ENCODE data around the gene CLDN34.
A peak's percentile ranks its signal among the peaks of the same experiment; 100 is the strongest.

CLDN34 gene

GRCh38 chrX:9980927-9981326, 13.8 kb downstream of the CLDN34 start:
- DNase-seq (ENCODE audit: low read depth), result no peak

- no peak for DNase-seq (ENCODE audit: low read depth)
Observed at GRCh38 chrX:9983441-9983840, 16.3 kb downstream of the CLDN34 start.

GRCh38 chrX:9983846-9984245, 16.7 kb downstream of the CLDN34 start:
- DNase-seq (ENCODE audit: low read depth), result no peak

GRCh38 chrX:9988762-9989161, 21.6 kb downstream of the CLDN34 start:
- DNase-seq (ENCODE audit: low read depth), result no peak

- no peak for DNase-seq (ENCODE audit: low read depth)
Observed at GRCh38 chrX:9992061-9992460, 24.9 kb downstream of the CLDN34 start.

- no peak for DNase-seq (ENCODE audit: low read depth)
Observed at GRCh38 chrX:9992724-9993123, 25.6 kb downstream of the CLDN34 start.

GRCh38 chrX:9995855-9996339, 28.7 kb downstream of the CLDN34 start:
- DNase-seq (ENCODE audit: low read depth), result peak; percentile 64

GRCh38 chrX:9997041-9997440, 29.9 kb downstream of the CLDN34 start:
- DNase-seq (ENCODE audit: low read depth), result no peak

- DNase-seq (ENCODE audit: low read depth), result peak; percentile 28
Observed at GRCh38 chrX:9997524-9997923, 30.4 kb downstream of the CLDN34 start.

GRCh38 chrX:10001496-10001895, 34.3 kb downstream of the CLDN34 start:
- no peak for DNase-seq (ENCODE audit: low read depth)

GRCh38 chrX:10004832-10005475, 37.8 kb downstream of the CLDN34 start:
- DNase-seq (ENCODE audit: low read depth), result no peak

GRCh38 chrX:10006086-10006485, 38.9 kb downstream of the CLDN34 start:
- DNase-seq (ENCODE audit: low read depth), result no peak

GRCh38 chrX:10006770-10007169, 39.6 kb downstream of the CLDN34 start:
- no peak for DNase-seq (ENCODE audit: low read depth)

- no peak for DNase-seq (ENCODE audit: low read depth)
Observed at GRCh38 chrX:10007621-10008020, 40.5 kb downstream of the CLDN34 start.

GRCh38 chrX:10008483-10009056, 41.4 kb downstream of the CLDN34 start:
- no peak for DNase-seq (ENCODE audit: low read depth)

- DNase-seq (ENCODE audit: low read depth), result no peak
Observed at GRCh38 chrX:10009741-10010140, 42.6 kb downstream of the CLDN34 start.

GRCh38 chrX:10010686-10011085, 43.5 kb downstream of the CLDN34 start:
- DNase-seq (ENCODE audit: low read depth), result no peak

GRCh38 chrX:10011261-10011931, 44.2 kb downstream of the CLDN34 start:
- DNase-seq (ENCODE audit: low read depth), result no peak

- no peak for DNase-seq (ENCODE audit: low read depth)
Observed at GRCh38 chrX:10011991-10012390, 44.8 kb downstream of the CLDN34 start.

GRCh38 chrX:10014462-10015354, 47.5 kb downstream of the CLDN34 start:
- peak; percentile 55 for DNase-seq (ENCODE audit: low read depth)

- DNase-seq (ENCODE audit: low read depth), result no peak
Observed at GRCh38 chrX:10015355-10015722, 48.2 kb downstream of the CLDN34 start.

GRCh38 chrX:10015723-10016518, 48.8 kb downstream of the CLDN34 start:
- no peak for DNase-seq (ENCODE audit: low read depth)
